Heart right ventricle (tissue), 16 donors: Measurements from ENCODE around the gene DMBT1. TPM values are rescaled to one million over a fixed set of nuclear protein-coding genes. Genes with fewer than 3 reads are reported as not detected.

Experiments used
- ATAC-seq, 8 donors: fragments of 200-7000 bp; cut with Tn5 transposase; one replicate each; pipeline ENCODE4 v1.9.1; 2020; ENCODE audit warnings: mild to moderate bottlenecking in 8 of 8, moderate library complexity in 8 of 8, moderate number of reproducible peaks in 1 of 8
- DNase-seq, 2 donors: peaks; one replicate each; pipeline ENCODE4 v3.0.0-alpha.2; 2020
- H3K27ac ChIP-seq, 10 donors: fragments of 200-600 bp; sonication (generic) in 2 of 10; one replicate each; pipeline versions ENCODE4 v1.5.0 to v1.8.0; 2020 to 2022; ENCODE audit warnings: mild to moderate bottlenecking in 3 of 10
- H3K27me3 ChIP-seq, 7 donors: fragments of 200-600 bp; one replicate each; pipeline ENCODE4 v1.8.0; 2021 to 2022; ENCODE audit warnings: mild to moderate bottlenecking in 2 of 7
- H3K36me3 ChIP-seq, 9 donors: fragments of 200-600 bp; sonication (generic) in 1 of 9; one replicate each; pipeline versions ENCODE4 v1.5.0 to v1.8.0; 2020 to 2022; ENCODE audit warnings: mild to moderate bottlenecking in 2 of 9
- H3K4me1 ChIP-seq, 9 donors: fragments of 200-600 bp; sonication (generic) in 1 of 9; one replicate each; pipeline versions ENCODE4 v1.5.0 to v1.8.0; 2020 to 2022; ENCODE audit warnings: mild to moderate bottlenecking in 4 of 9
- H3K4me3 ChIP-seq, 10 donors: fragments of 200-600 bp; sonication (generic) in 2 of 10; one replicate each; pipeline versions ENCODE4 v1.5.0 to v1.8.0; 2020 to 2022; ENCODE audit warnings: mild to moderate bottlenecking in 7 of 10, moderate library complexity in 2 of 10
- H3K9me3 ChIP-seq, 11 donors: fragments of 200-600 bp in 10 of 11; sonication (generic) in 2 of 11; one replicate each; pipeline versions ENCODE4 v1.5.0 to v1.8.0; 2013 to 2022; ENCODE audit warnings: mild to moderate bottlenecking in 2 of 11, control low read depth in 1 of 11, moderate library complexity in 1 of 11
- WGBS, 2 donors: extraction: QIAGEN DNeasy Blood & Tissue Kit; methylation state at CpG; one replicate each; pipeline ENCODE4 v1.1.7; 2013; ENCODE audit warnings: inconsistent platforms in 1 of 2; 5-methylcytosine and 5-hydroxymethylcytosine counted together
- intact Hi-C, 10 donors: fragments of 100-400 bp; cut with DNase I; formaldehyde crosslinking; loops; one replicate each; pipeline versions ENCODE4 v1.11.1 to v1.14.2; 2022
- polyA plus RNA-seq, 2 donors: library from polyadenylated mRNA; stranded (reverse); fragments of 200-250 nt; gene quantifications; one replicate each; pipeline ENCODE4 v1.2.3, GENCODE V29; 2013
- total RNA-seq, 10 donors: library from RNA; stranded (reverse); fragmentation: NEBNext Ultra II Directional in 3 of 10; extraction: Animal tissue kit (Norgen Biotek cat#: 25700) in 3 of 10; gene quantifications; one replicate each; pipeline versions ENCODE4 v1.2.1 to v1.2.4, GENCODE V29; 2021 to 2023
- TF ChIP-seq, protein P1 (sequence below), 9 donors: fragments of 200-600 bp; sonication (generic) in 2 of 9; IDR thresholded peaks; one replicate each; pipeline versions ENCODE4 v1.5.0 to v1.8.0; 2021 to 2022; ENCODE audit warnings: antibody characterized with exemption in 9 of 9, mild to moderate bottlenecking in 5 of 9, moderate library complexity in 1 of 9
- donor health status: Arrhythmogenic right ventricular cardiomyopathy.
- donor health status: ischemic (EF 13 %, LVEDD 7.1; RV severe dilation, severe dysfunction).
- donor health status: healthy with polysubstance abuse.
- donor health status: DM: no; HTN: yes; CAD: no.
- donor health status: DM: no; HTN: no; CAD: no.
- donor health status: ischemic (EF 25% LVEDD 6.9; RV normal size, moderate dysfunction).
- donor health status: ischemic (EF 25% LVEDD 5.7; RV mildly dilated, moderate dysfunction).
- donor health status: healthy.
- donor health status: DM: yes; HTN: yes; CAD: no.
- donor health status: Ischemic cardiomyopathy.
- donor health status: ischemic (EF 35%, LVEDD 5.7; RV mildly dilated, moderate dysfunction).
- donor health status: nonischemic (EF 11% LVEDD 7.7; RV severe dilation, severe dysfunction).
- donor health status: DM: yes; HTN: yes; CAD: no.
- donor health status: PGD.
- donor health status: ischemic (EF 29% LVEDD 5.4; RV normal size, mild dysfunction).
- donor health status: nonischemic (EF 23%, LVEDD 6.1; RV moderate dilation, normal function).

Gene DMBT1
- total and polyA plus RNA-seq, 12 donors, result 0.01 to 0.18 (median 0.05) TPM; not detected in 9

DNA sequence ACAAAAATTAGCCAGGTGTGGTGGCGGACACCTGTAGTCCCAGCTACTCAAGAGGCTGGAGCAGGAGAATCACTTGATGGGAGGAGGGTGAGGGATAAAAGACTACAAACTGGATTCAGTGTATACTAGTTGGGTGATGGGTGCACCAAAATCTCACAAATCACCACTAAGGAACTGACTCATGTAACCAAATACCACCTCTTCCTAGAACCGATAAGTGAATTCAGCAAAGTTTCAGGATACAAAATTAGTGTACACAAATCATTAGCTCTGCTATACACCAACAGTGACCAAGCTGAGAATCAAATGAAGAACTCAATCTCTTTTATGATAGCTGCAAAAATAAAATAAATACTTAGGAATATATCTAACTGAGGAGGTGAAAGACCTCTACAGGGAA, 23.0 kb upstream of the DMBT1 start:
- DNase-seq (no peak), ATAC-seq (no peak)
- TF ChIP-seq, protein P1, sequence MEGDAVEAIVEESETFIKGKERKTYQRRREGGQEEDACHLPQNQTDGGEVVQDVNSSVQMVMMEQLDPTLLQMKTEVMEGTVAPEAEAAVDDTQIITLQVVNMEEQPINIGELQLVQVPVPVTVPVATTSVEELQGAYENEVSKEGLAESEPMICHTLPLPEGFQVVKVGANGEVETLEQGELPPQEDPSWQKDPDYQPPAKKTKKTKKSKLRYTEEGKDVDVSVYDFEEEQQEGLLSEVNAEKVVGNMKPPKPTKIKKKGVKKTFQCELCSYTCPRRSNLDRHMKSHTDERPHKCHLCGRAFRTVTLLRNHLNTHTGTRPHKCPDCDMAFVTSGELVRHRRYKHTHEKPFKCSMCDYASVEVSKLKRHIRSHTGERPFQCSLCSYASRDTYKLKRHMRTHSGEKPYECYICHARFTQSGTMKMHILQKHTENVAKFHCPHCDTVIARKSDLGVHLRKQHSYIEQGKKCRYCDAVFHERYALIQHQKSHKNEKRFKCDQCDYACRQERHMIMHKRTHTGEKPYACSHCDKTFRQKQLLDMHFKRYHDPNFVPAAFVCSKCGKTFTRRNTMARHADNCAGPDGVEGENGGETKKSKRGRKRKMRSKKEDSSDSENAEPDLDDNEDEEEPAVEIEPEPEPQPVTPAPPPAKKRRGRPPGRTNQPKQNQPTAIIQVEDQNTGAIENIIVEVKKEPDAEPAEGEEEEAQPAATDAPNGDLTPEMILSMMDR (IDR thresholded peaks at IDR 0.05), result no peak
- no peak overlapping the region for H3K4me3 ChIP-seq
- no peaks in the 10 kb centered on the region for H3K9me3 ChIP-seq
- H3K27me3 ChIP-seq, result no peaks in the 10 kb centered on the region
- intact Hi-C loops, result no loop called here
- peaks cover 0 to 15% (median 0%) of the 10 kb centered on the region in 9 donors for H3K4me1 ChIP-seq
- 93 to 98% methylated on average over 2 of the region's 2 CpGs for WGBS, 2 donors
- no peaks in the 10 kb centered on the region for H3K36me3 ChIP-seq
- no peak overlapping the region for H3K27ac ChIP-seq

DNA sequence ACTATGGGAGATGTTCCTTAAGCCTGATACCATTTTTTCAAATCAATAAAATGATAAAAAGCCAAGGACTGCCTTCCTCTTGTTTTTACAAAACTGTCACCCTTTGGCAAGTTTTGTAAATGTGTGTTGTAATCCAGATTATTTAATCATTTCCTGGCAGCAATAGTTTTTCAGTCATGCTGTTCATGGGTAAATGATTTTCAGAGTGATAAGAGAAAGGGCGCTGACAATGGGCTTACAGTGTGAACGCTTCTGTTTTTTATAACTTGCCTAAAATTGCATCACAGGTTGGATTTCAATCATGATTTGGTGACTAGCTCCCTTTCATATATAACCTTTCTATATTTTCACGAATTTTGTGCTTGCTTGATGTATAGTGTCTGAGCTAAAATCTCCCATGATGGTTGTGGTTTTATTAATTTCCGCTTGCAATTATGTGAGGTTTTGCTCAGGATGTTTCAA, 19.0 kb upstream of the DMBT1 start:
- Histone ChIP-seq H3K9me3 (no peaks in the 10 kb centered on the region), H3K36me3 (no peaks in the 10 kb centered on the region), H3K27me3 (no peaks in the 10 kb centered on the region), H3K27ac (no peak overlapping the region), H3K4me1 (peaks cover 0 to 16% (median 0%) of the 10 kb centered on the region in 9 donors), H3K4me3 (no peak overlapping the region)
- intact Hi-C loops, result no loop called here
- TF ChIP-seq, protein P1 (IDR thresholded peaks at IDR 0.05), result no peak
- ATAC-seq (no peak), DNase-seq (no peak)
- 57 to 73% methylated on average over 4 of the region's 4 CpGs for WGBS, 2 donors

DNA sequence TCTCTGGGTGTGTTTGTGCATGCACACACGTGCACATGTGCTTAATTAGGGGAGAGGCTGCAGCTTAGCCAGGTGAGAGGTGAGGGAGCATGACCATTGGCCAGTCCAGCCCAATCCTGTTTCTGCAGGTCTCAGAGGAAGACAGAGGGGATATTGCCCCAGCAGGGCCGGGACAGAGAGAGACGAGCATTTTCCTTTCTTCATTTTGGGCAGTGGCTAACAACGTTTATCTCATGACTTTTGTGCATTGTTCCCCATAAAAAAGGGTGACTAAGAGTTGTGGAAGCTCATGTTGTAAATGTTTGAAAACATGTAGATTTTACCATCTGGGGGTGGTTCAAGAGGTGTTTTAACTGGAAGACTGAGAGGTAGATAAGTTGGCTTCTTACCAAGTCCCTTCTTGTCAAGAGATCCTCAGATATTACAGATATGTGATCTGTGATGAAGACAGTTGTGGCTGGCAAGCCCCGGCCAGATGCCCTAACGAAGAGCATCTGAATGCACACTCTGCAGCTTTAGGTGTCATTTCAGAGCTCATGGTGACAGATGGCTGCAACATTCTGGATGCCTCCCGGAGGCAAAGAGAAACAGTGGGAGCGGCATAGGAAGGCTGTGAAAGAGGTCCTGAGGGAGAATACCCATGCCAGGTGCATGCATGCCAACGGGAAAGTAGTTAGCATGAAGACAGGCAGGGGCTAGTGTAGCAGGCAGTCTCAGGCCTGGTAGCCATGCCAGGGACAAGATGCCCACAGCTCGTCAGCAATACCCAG, 16.7 kb upstream of the DMBT1 start:
- Histone ChIP-seq H3K4me3 (no peak overlapping the region), H3K27ac (no peak overlapping the region), H3K36me3 (no peaks in the 10 kb centered on the region), H3K27me3 (no peaks in the 10 kb centered on the region), H3K9me3 (no peaks in the 10 kb centered on the region), H3K4me1 (peaks cover 0 to 16% (median 0%) of the 10 kb centered on the region in 9 donors)
- WGBS, 2 donors, result 89 to 94% methylated on average over 10 of the region's 10 CpGs
- DNase-seq (no peak), ATAC-seq (no peak)
- TF ChIP-seq, protein P1 (IDR thresholded peaks at IDR 0.05), result no peak
- intact Hi-C loops, result no loop called here

DNA sequence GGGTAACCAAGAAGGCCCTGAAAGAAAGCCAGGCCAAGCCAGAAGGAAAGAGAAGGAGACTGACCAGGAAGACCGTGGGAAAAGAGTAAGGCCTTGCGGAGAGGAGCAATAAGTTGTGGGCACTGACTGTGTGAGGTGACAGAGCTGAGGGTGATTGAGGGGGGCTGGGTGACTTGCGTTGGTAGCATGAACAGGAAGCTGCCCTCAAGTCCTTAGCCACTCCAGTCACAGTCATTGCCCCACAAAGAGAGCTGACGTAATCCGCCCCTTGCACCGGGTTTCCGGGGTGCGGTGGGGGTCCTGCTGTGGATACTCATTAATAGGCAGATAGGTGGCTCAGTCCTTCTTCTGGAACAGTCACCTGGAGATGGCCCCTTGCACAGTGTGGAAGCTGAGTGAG, 16.1 kb upstream of the DMBT1 start:
- no peak overlapping the region for H3K4me3 ChIP-seq
- H3K36me3 ChIP-seq, result no peaks in the 10 kb centered on the region
- ATAC-seq (no peak), DNase-seq (no peak)
- TF ChIP-seq, protein P1 (IDR thresholded peaks at IDR 0.05), result no peak
- H3K27me3 ChIP-seq, result no peaks in the 10 kb centered on the region
- H3K4me1 ChIP-seq, result peaks cover 0 to 16% (median 0%) of the 10 kb centered on the region in 9 donors
- WGBS, 2 donors, result 96% methylated on average over 8 of the region's 8 CpGs
- no peaks in the 10 kb centered on the region for H3K9me3 ChIP-seq
- intact Hi-C loops, result no loop called here
- no peak overlapping the region for H3K27ac ChIP-seq
